ENCODE data around the gene C17orf78. TPM values are rescaled to one million over a fixed set of nuclear protein-coding genes. Genes with fewer than 3 reads are reported as not detected.

C17orf78 gene
- total RNA-seq, 6 experiments from 2014 or later = not detected

- H3K9me3 Mint-ChIP-seq = no peaks in the 10 kb centered on the region
- peaks cover 5% of the 10 kb centered on the region for H3K4me1 Mint-ChIP-seq (ENCODE audit: low read depth)
Observed at GRCh38 chr17:37373530-37374159, 2.1 kb upstream of the C17orf78 start.

GRCh38 chr17:37382056-37382455, 6.3 kb downstream of the C17orf78 start:
- Mint-ChIP-seq H3K4me1 (ENCODE audit: low read depth) (peaks cover 11% of the 10 kb centered on the region), H3K4me3 (no peak overlapping the region), H3K27me3 (ENCODE audit: insufficient read depth) (no peaks in the 10 kb centered on the region; the same call in 1 of the 2 replicates), H3K27ac (no peak overlapping the region), H3K36me3 (ENCODE audit: low read depth) (no peaks in the 10 kb centered on the region), H3K9me3 (no peaks in the 10 kb centered on the region)
- TF ChIP-seq CTCF (IDR thresholded peaks at IDR 0.05) = no peak
- no peak for DNase-seq

More at GRCh38 chr17:37373530-37374159, 2.1 kb upstream of the C17orf78 start:
- Mint-ChIP-seq H3K4me3 (no peak overlapping the region), H3K27me3 (ENCODE audit: insufficient read depth) (no peaks in the 10 kb centered on the region; the same call in 1 of the 2 replicates), H3K36me3 (ENCODE audit: low read depth) (no peaks in the 10 kb centered on the region), H3K27ac (no peak overlapping the region)
- TF ChIP-seq CTCF (IDR thresholded peaks at IDR 0.05) = peak; percentile 92
- peak; percentile 80 for DNase-seq

- H3K36me3 Mint-ChIP-seq (ENCODE audit: low read depth) = no peaks in the 10 kb centered on the region
- TF ChIP-seq CTCF (IDR thresholded peaks at IDR 0.05) = no peak
- no peaks in the 10 kb centered on the region; the same call in 1 of the 2 replicates for H3K27me3 Mint-ChIP-seq (ENCODE audit: insufficient read depth)
- no peaks in the 10 kb centered on the region for H3K9me3 Mint-ChIP-seq
- no peak for DNase-seq
- H3K4me1 Mint-ChIP-seq (ENCODE audit: low read depth) = peaks cover 26% of the 10 kb centered on the region
- no peak overlapping the region for H3K27ac Mint-ChIP-seq
- no peak overlapping the region for H3K4me3 Mint-ChIP-seq
Observed at GRCh38 chr17:37384560-37385149, 8.9 kb downstream of the C17orf78 start.

GRCh38 chr17:37385474-37385990, 9.7 kb downstream of the C17orf78 start:
- Mint-ChIP-seq H3K9me3 (no peaks in the 10 kb centered on the region), H3K27me3 (ENCODE audit: insufficient read depth) (no peaks in the 10 kb centered on the region; the same call in 1 of the 2 replicates), H3K4me3 (no peak overlapping the region), H3K27ac (no peak overlapping the region), H3K4me1 (ENCODE audit: low read depth) (peaks cover 26% of the 10 kb centered on the region), H3K36me3 (ENCODE audit: low read depth) (no peaks in the 10 kb centered on the region)
- no peak for TF ChIP-seq CTCF (IDR thresholded peaks at IDR 0.05)
- no peak for DNase-seq

- DNase-seq = no peak
- Mint-ChIP-seq H3K4me3 (no peak overlapping the region), H3K9me3 (no peaks in the 10 kb centered on the region), H3K36me3 (ENCODE audit: low read depth) (no peaks in the 10 kb centered on the region), H3K27me3 (ENCODE audit: insufficient read depth) (no peaks in the 10 kb centered on the region; the same call in 1 of the 2 replicates), H3K27ac (no peak overlapping the region), H3K4me1 (ENCODE audit: low read depth) (peaks cover 30% of the 10 kb centered on the region)
- no peak for TF ChIP-seq CTCF (IDR thresholded peaks at IDR 0.05)
Observed at GRCh38 chr17:37386462-37386861, 10.7 kb downstream of the C17orf78 start.
